B cell (primary cell): ENCODE data around the gene FGD4.

Source experiments
- EZH2 ChIP-seq: IDR thresholded peaks from 2 replicates; pipeline ENCODE4 v1.6.1; 2012; ENCODE audit warnings: borderline replicate concordance, low read depth, mild to moderate bottlenecking, moderate library complexity, low read length; ENCODE audit not compliant: insufficient read depth, poor library complexity, severe bottlenecking
- TF ChIP-seq, protein P1 (sequence below): fragments of 200-600 bp; IDR thresholded peaks from one replicate; pipeline ENCODE4 v1.8.0; 2022; ENCODE audit warnings: antibody characterized with exemption, mild to moderate bottlenecking

DNA sequence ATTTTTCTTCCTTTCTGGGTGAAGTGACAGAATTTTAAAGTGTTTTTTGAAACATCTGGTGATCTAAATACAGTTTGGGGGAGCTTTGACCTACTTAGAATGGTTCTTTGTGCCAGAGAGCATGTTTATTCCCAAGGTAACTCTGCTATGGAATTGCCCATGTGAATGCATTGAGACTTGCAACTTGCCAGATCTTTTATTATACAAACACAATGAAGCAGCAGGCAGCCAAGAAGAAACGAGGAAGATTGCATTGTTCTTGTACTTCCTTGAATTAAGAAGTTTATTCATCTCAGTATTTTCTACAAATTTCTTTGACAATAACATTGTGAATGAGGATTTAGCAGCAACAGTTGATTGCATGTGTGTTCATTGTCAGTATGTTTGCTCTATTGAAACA, 55.5 kb downstream of the FGD4 start:
- TF ChIP-seq, protein P1, sequence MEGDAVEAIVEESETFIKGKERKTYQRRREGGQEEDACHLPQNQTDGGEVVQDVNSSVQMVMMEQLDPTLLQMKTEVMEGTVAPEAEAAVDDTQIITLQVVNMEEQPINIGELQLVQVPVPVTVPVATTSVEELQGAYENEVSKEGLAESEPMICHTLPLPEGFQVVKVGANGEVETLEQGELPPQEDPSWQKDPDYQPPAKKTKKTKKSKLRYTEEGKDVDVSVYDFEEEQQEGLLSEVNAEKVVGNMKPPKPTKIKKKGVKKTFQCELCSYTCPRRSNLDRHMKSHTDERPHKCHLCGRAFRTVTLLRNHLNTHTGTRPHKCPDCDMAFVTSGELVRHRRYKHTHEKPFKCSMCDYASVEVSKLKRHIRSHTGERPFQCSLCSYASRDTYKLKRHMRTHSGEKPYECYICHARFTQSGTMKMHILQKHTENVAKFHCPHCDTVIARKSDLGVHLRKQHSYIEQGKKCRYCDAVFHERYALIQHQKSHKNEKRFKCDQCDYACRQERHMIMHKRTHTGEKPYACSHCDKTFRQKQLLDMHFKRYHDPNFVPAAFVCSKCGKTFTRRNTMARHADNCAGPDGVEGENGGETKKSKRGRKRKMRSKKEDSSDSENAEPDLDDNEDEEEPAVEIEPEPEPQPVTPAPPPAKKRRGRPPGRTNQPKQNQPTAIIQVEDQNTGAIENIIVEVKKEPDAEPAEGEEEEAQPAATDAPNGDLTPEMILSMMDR = no peak
- no peak for TF ChIP-seq EZH2
